Amniotic stem cell (primary cell): ENCODE measurements around the gene IFRD2.

Source experiments
- DNase-seq: peaks from one replicate; lab custom pipeline; 2025; lab: John Stamatoyannopoulos, UW

The IFRD2 gene, protein sequence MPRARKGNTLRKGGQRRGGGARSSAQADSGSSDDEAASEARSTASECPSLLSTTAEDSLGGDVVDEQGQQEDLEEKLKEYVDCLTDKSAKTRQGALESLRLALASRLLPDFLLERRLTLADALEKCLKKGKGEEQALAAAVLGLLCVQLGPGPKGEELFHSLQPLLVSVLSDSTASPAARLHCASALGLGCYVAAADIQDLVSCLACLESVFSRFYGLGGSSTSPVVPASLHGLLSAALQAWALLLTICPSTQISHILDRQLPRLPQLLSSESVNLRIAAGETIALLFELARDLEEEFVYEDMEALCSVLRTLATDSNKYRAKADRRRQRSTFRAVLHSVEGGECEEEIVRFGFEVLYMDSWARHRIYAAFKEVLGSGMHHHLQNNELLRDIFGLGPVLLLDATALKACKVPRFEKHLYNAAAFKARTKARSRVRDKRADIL

DNA sequence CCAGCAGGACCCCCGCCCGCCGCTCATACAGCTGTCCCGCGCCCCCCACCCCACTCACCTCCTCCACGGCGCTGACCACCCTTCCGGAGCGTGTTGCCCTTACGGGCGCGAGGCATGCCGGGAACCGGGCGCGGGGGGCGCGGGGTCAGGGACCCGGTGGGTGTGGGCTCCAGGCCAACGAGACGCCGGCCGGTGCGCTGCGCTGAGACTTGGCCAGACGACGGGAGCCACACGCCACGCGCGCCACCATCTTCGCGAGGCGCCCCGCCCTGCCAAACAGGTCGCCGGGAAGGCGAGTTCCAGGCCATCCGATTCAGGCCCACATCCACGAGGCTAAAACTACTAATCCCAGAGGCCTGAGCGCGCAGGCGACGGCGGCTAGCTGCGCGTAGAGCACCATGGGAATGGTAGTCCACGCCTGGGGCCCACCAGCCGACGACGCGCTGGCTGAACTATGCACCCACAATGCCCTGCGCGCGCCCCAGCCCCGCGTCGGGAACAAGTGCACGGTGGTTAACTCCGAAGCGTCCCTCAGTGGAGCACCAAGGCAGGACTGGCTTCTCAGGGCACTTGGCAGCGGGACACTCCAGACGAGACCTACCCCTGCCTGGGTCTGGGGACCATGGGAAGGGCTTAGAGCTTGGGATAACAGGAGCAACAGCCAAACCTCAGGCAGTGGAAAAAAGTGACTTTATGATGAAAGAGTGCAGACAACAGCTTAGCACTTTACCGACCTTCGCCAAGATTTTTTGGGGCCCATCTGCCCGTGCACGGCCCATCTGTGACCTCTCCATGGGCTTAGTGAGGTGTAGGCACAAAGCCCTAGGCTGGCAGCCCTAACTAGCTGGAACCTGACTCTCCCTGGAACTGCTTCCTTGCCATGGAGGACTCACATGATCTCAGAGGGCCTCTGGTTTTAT is at the start of gene IFRD2:
IFRD2 (minus strand) TSS at position 271 of the 920 bp plus-strand sequence; CDS start at position 116, 155 bp downstream.
- DNase-seq = peak; percentile 97

DNA sequence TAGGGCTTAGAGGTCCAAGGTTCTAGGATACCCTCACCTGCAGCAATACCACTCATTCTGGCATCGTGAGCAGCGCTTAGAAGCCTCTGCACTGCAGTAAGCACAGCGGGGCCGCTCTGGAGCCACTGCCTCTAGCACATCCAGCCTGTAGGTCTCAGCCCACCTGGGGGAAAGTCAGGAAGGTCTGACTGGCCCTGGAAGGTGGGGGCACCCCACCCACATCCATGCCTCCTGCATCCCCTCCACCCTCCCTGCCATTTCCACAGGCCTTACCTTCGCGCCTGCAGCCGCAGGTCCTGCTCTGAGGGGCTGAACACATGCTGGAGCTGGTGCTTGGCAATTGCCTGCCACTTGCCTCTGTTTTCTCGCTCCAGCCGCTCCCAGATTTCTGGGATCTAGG is 49.3 kb upstream of the IFRD2 start:
- DNase-seq = no peak

- DNase-seq = no peak
Measured at GRCh38 chr3:50340448-50341329, 48.5 kb upstream of the IFRD2 start, which contains the start of gene RASSF1. TSS of gene RASSF1 (minus strand) at chr3:50340836. CDS start at chr3:50340805, 31 bp downstream.

DNA sequence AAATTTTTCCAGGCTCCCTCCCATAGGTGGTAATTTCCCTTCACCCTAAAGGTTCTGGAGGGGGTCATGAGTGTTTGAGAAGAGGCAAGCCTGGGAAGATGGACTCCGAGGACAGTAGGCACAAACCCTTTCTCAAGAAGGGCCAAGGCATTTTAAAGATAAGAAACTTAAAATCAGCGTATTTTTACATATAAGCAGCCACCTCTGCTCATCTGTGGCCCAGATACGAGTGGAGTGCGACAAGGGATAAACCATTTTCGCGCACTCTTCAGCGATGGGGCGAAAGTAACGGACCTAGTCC is 47.9 kb upstream of the IFRD2 start:
- DNase-seq = no peak

DNA sequence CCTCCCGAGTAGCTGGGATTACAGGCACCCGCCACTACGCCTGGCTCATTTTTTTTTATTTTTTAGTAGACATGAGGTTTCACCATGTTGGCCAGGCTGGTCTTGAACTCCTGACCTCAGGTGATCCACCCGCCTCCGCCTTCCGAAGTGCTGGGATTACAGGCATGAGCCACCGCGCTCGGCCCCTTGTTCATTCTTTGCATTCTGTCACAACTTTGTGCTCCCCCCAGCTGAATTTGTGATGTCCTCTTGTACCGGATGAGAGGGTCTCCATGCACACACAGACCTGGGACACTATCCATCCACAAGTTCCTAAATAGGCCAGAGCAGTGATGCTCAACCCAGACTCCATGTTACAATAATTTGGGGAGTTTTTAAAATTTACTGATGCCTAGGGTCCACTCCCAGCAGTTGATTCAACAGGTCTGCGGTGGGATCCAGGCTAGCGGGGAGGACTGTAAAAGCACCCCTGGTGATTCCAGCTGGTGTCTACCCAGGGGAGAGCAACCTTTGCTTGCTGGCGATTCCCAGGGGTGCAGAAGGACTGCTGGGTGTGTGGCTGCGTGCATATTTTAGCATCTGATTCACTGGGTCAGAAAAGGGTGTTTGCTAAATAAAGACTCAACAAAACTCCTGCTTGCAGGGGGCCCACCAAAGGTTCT is 47.4 kb upstream of the IFRD2 start:
- no peak for DNase-seq

DNA sequence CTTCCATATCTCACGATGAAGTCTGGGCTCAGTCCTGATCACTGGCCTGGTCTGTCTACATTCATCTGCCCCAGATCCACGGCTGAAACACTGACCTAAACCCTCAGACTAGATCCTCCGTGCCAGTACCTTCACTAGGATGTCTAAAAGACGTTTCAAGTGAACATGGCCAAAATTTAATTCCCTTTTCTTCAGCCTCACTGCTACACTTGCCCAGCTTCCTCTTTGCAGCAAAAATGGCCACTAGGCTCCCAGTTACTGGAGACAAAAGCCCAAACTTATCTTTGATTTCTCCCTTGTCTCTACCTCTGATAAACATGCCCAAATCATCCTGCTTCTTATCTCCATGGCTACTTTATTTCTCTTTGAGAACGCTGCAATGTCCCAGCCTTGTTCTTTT is 46.7 kb upstream of the IFRD2 start:
- DNase-seq = no peak

GRCh38 chr3:50337175-50337861 is 45.1 kb upstream of the IFRD2 start:
- DNase-seq = peak; percentile 98

DNA sequence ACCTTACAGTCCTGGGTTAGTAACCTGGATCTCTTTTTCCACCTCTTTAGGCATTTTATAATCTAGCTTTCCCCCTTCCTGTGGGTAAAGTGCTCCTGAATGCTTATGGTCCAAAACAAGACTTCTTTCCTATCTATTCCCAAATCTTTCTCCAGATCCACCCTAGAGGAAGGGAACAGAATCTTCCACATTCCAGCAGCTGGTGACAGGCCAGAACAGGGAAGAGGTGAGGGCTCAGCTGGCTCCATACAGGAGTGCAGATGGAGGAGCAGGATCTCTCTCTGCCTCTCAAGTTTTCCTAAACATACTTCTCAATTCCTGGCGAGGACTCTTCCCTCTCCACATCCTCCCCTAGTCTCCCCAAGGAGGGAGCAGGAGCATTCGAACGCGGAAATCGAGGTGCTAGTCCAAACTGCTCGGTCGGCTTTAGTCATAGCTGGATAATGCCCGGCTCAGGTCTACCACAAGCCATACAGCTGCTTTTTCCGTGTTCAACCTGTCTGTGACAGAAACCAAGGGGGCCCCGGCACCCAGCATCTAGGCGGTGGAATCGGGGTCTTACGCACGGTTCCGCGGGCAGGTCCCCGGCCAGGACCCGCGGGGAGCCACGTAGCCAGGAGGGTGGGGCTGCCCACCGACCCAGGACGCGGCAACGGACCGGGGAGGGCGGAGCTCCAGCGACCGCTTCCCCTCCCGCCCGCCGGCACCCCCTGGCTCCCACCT is 44.4 kb upstream of the IFRD2 start:
- DNase-seq = no peak

GRCh38 chr3:50334339-50335075 is 42.3 kb upstream of the IFRD2 start:
- DNase-seq = no peak

GRCh38 chr3:50333744-50334328 is 41.6 kb upstream of the IFRD2 start:
- DNase-seq = no peak

DNA sequence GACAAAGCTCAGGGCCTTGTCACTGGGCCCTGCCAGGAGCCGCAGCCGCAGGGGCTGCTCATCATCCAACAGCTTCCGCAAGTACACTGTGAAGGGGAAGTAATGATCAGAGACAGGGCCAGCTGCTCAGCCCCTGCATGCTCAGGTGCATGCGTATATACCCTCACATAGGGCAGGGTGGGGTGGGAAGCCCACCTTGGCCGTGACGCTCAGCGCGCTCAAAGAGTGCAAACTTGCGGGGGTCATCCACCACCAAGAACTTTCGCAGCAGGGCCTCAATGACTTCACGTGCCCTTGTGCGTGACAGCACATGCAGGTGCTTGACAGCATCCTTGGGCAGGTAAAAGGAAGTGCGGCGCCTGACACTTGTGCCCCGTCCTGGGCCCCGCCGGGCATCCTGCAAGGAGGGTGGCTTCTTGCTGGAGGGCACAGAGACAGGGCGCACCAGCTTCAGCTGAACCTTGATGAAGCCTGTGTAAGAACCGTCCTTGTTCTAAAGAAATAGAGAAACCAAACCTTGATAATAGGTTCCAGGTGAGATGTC is 39.2 kb upstream of the IFRD2 start:
- DNase-seq = no peak

DNA sequence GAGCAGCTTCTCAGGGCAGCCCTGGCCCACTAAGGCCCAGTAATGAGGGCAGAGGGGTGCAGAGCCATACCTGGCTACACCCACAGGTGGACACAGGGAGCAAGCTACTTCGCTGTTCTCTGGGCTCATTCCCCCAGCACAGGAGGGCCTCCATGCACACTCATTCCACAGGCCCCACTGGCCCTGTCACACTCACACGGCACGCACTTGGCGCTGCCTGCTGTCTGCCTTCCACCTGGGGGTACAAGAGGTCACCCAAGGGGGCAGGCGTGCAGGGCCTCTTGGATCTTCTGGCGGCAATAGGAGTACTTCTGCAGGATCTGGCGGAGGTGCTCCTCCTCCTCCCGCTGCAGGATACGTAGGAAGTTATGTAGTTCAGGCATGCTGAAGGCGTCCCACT is 38.1 kb upstream of the IFRD2 start:
- no peak for DNase-seq

- DNase-seq = peak; percentile 96
Measured at GRCh38 chr3:50327943-50328691, 35.9 kb upstream of the IFRD2 start, which contains the start of gene TUSC2. TSS of gene TUSC2 (minus strand) at chr3:50328223. CDS start at chr3:50328099, 124 bp downstream.

DNA sequence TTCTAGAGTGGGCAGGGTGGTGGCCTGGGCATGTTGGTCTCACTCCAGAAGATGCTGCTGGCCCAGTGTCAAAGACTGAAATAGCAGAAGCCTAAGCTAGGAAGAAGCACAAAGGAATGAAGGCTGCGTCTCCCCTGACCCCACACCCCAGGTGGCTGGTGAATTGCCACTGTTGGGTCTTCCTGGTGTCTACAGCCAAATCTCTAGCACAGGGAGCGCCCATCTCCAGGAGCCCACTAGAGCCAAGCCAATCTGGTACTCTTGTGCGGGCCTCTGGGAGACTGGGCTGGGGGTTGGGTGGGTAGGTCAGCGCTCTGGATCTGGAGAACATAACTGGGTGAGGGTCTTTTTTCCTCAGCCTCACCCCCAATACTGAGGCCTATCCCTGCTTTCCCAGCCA is 34.9 kb upstream of the IFRD2 start:
- DNase-seq = no peak

DNA sequence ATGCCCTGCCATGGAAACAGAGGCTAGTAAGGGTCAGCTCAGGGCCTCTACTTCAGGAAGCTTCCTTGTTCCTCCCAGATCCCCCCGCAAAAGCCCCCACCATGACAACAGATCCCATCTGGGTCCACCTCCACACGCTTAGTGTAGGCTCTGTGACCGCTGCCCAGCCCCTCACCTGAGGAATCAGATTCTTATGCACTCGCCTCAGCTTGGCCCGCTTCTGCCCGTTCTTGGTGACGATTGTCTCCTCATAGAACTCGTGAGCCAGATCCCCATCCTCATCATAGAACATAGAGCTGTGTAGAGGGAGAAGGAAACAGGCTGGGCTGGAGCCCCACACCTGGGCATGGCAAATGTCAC is 33.9 kb upstream of the IFRD2 start:
- no peak for DNase-seq

GRCh38 chr3:50325497-50326181 is 33.4 kb upstream of the IFRD2 start:
- DNase-seq = no peak

DNA sequence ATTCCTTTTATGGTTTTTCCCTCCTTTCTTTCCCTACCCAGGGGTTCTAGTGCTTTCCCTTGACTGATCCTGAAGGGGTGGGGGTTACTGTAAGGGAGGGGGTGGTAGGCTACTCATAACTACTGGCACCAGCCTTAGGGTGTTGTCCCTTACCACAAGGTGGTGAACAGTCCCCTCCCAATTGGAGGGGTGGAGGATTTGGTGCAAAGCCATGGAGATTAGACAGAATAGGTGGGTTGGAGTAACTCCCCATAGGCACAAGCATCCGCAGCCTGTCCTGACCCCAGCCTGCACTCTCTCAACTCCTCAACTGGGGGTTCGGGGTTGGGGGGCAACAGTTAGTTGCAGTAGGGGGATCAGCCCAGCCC is 32.9 kb upstream of the IFRD2 start:
- no peak for DNase-seq
